A549 (cell line): ENCODE measurements around the gene CTNND2. TPM values are rescaled to one million over a fixed set of nuclear protein-coding genes. Genes with fewer than 3 reads are reported as not detected.

Source experiments
- ATAC-seq, 2 experiments: fragments of 200-7000 bp in 1 of 2; fragments of >200 bp in 1 of 2; cut with Nextera tagmentation in 1 of 2; cut with Tn5 transposase in 1 of 2; 3 replicates each; pipeline versions ENCODE4 v1.8.0 to v1.9.1; 2018 to 2020; ENCODE audit warnings: mild to moderate bottlenecking in 1 of 2, moderate library complexity in 1 of 2
- CTCF ChIA-PET: fragments of 300-600 bp; sonication (Branson Sonifier 250); formaldehyde crosslinking; extraction: SDS; loops from one replicate; lab custom pipeline; 2021; ENCODE audit warnings: antibody characterized with exemption, inconsistent platforms; lab: Yijun Ruan, JAX
- POLR2A ChIA-PET: fragments of 350-600 bp; formaldehyde crosslinking; extraction: SDS; loops from one replicate; lab custom pipeline; 2021; ENCODE audit warnings: antibody characterized with exemption, inconsistent platforms; lab: Yijun Ruan, JAX
- DNase-seq, 2 experiments: peaks; one replicate each; pipeline versions ENCODE4 v3.0.0 to v3.0.0-alpha.2; 2011 to 2016; ENCODE audit warnings: low read depth in 1 of 2, low spot score in 1 of 2
- FAIRE-seq: peaks from 2 replicates; lab custom pipeline; 2011; peaks lifted over from hg19 to GRCh38; lab: Jason Lieb, UNC
- H3K27ac ChIP-seq, 2 experiments: fragments of >200 bp; sonication (Bioruptor Twin); formaldehyde crosslinking; 3 replicates each; pipeline ENCODE4 v1.5.1; 2016 to 2017
- H3K4me1 ChIP-seq: fragments of >200 bp; sonication (Bioruptor Twin); formaldehyde crosslinking; 3 replicates; pipeline ENCODE4 v1.6.1; 2016
- H3K4me2 ChIP-seq: fragments of >200 bp; sonication (Bioruptor Twin); formaldehyde crosslinking; 3 replicates; pipeline ENCODE4 v1.6.1; 2016
- H3K4me3 ChIP-seq: fragments of >200 bp; sonication (Bioruptor Twin); formaldehyde crosslinking; 3 replicates; pipeline ENCODE4 v1.5.1; 2016
- H3K9me3 ChIP-seq: fragments of >200 bp; sonication (Bioruptor Twin); formaldehyde crosslinking; 3 replicates; pipeline ENCODE4 v1.6.1; 2016
- ATOH8 ChIP-seq: fragments of 250-450 bp; sonication (Bioruptor Pico); IDR thresholded peaks from 2 replicates; pipeline ENCODE4 v1.5.0; 2020; ENCODE audit warnings: low read depth, mild to moderate bottlenecking, moderate library complexity
- CBX2 ChIP-seq: fragments of 200-600 bp; sonication (generic); IDR thresholded peaks from 2 replicates; pipeline ENCODE4 v1.6.1; 2016; ENCODE audit warnings: low read depth, mild to moderate bottlenecking, borderline replicate concordance
- CEBPB ChIP-seq, 2 experiments: fragments of >200 bp in 1 of 2; sonication (Bioruptor Twin) in 1 of 2; formaldehyde crosslinking in 1 of 2; IDR thresholded peaks; 2 replicates each; pipeline ENCODE4 v1.6.1; 2012 to 2016
- CHD4 ChIP-seq: fragments of 200-600 bp; sonication (generic); IDR thresholded peaks from 2 replicates; pipeline ENCODE4 v1.6.1; 2016; ENCODE audit warnings: antibody characterized with exemption, mild to moderate bottlenecking, borderline replicate concordance
- E2F6 ChIP-seq: IDR thresholded peaks from 2 replicates; pipeline ENCODE4 v1.6.1; 2012; ENCODE audit warnings: low read depth, borderline replicate concordance
- FOSB ChIP-seq: fragments of 250-450 bp; sonication (Bioruptor Pico); IDR thresholded peaks from 2 replicates; pipeline ENCODE4 v1.5.0; 2020; ENCODE audit warnings: mild to moderate bottlenecking, moderate library complexity
- FOXS1 ChIP-seq: fragments of 250-450 bp; sonication (Bioruptor Pico); IDR thresholded peaks from 2 replicates; pipeline ENCODE4 v1.5.0; 2020; ENCODE audit warnings: mild to moderate bottlenecking, moderate library complexity
- HDAC2 ChIP-seq: fragments of 200-600 bp; sonication (generic); IDR thresholded peaks from 2 replicates; pipeline ENCODE4 v1.6.1; 2016
- HES2 ChIP-seq: fragments of >200 bp; sonication (Bioruptor Twin); formaldehyde crosslinking; IDR thresholded peaks from 2 replicates; pipeline ENCODE4 v1.6.1; 2016
- HMGXB4 ChIP-seq: fragments of 250-450 bp; sonication (Bioruptor Pico); IDR thresholded peaks from 2 replicates; pipeline ENCODE4 v1.5.0; 2021; ENCODE audit warnings: mild to moderate bottlenecking, moderate library complexity, borderline replicate concordance
- HOXA7 ChIP-seq: fragments of 250-450 bp; sonication (Bioruptor Pico); IDR thresholded peaks from 2 replicates; pipeline ENCODE4 v1.5.0; 2020; ENCODE audit warnings: mild to moderate bottlenecking, moderate library complexity
- HOXB13 ChIP-seq: fragments of 250-450 bp; sonication (Bioruptor Pico); IDR thresholded peaks from 2 replicates; pipeline ENCODE4 v1.5.0; 2020; ENCODE audit warnings: low read depth, mild to moderate bottlenecking, moderate library complexity
- HOXB5 ChIP-seq: fragments of 250-450 bp; sonication (Bioruptor Pico); IDR thresholded peaks from 2 replicates; pipeline ENCODE4 v1.5.0; 2020; ENCODE audit warnings: mild to moderate bottlenecking, moderate library complexity
- KDM1A ChIP-seq: fragments of 200-600 bp; sonication (generic); IDR thresholded peaks from 2 replicates; pipeline ENCODE4 v1.6.1; 2016; ENCODE audit warnings: low read depth, mild to moderate bottlenecking
- KDM5A ChIP-seq: fragments of 200-600 bp; sonication (generic); IDR thresholded peaks from 2 replicates; pipeline ENCODE4 v1.6.1; 2016; ENCODE audit warnings: antibody characterized with exemption, mild to moderate bottlenecking
- MAX ChIP-seq: IDR thresholded peaks from 2 replicates; pipeline ENCODE4 v1.6.1; 2012
- MAZ ChIP-seq: fragments of 150-350 bp; IDR thresholded peaks from 2 replicates; pipeline ENCODE4 v1.6.1; 2014; ENCODE audit warnings: antibody characterized with exemption, low read depth, low read length, borderline replicate concordance
- MYC ChIP-seq: IDR thresholded peaks from 2 replicates; pipeline ENCODE4 v1.6.1; 2012; ENCODE audit warnings: mild to moderate bottlenecking, inconsistent platforms, low read length, improper control_type of control experiment, borderline replicate concordance
- NFE2L2 ChIP-seq: fragments of 150-350 bp; conservative IDR thresholded peaks from 2 replicates; pipeline ENCODE4 v1.6.1; 2014; ENCODE audit warnings: low read length
- NPAS2 ChIP-seq: fragments of 250-450 bp; sonication (Bioruptor Pico); IDR thresholded peaks from 2 replicates; pipeline ENCODE4 v1.8.0; 2022; ENCODE audit warnings: mild to moderate bottlenecking, moderate library complexity, borderline replicate concordance
- NR3C1 ChIP-seq: fragments of >200 bp; sonication (Bioruptor Twin); formaldehyde crosslinking; IDR thresholded peaks from 3 replicates; pipeline ENCODE4 v1.6.1; 2017
- PBX3 ChIP-seq: IDR thresholded peaks from 2 replicates; pipeline ENCODE4 v1.6.1; 2012
- POLR2A ChIP-seq: IDR thresholded peaks from 2 replicates; pipeline ENCODE4 v1.6.1; 2012; ENCODE audit warnings: mild to moderate bottlenecking, low read length
- POLR2AphosphoS2 ChIP-seq: conservative IDR thresholded peaks from 2 replicates; pipeline ENCODE4 v1.6.1; 2012; ENCODE audit warnings: low read length, improper control_type of control experiment, inconsistent platforms
- RARB ChIP-seq: fragments of 250-450 bp; sonication (Bioruptor Pico); IDR thresholded peaks from 2 replicates; pipeline ENCODE4 v1.8.0; 2021; ENCODE audit warnings: mild to moderate bottlenecking, moderate library complexity
- RNF2 ChIP-seq: fragments of 200-600 bp; sonication (generic); IDR thresholded peaks from 2 replicates; pipeline ENCODE4 v1.6.1; 2016; ENCODE audit warnings: low read depth, mild to moderate bottlenecking, antibody characterized with exemption, moderate library complexity, borderline replicate concordance
- SMC3 ChIP-seq: fragments of >200 bp; sonication (Bioruptor Twin); formaldehyde crosslinking; IDR thresholded peaks from 3 replicates; pipeline ENCODE4 v1.6.1; 2018; ENCODE audit warnings: inconsistent platforms
- SREBF2 ChIP-seq: fragments of 450-650 bp; IDR thresholded peaks from 2 replicates; pipeline ENCODE4 v1.6.1; 2014; ENCODE audit warnings: mild to moderate bottlenecking, moderate library complexity
- ZC3H11A ChIP-seq: fragments of 450-650 bp; IDR thresholded peaks from 2 replicates; pipeline ENCODE4 v1.6.1; 2014; ENCODE audit warnings: antibody characterized with exemption, mild to moderate bottlenecking
- ZSCAN20 ChIP-seq: fragments of 250-450 bp; sonication (Bioruptor Pico); IDR thresholded peaks from 2 replicates; pipeline ENCODE4 v1.8.0; 2022; ENCODE audit warnings: mild to moderate bottlenecking, moderate library complexity
- WGBS: methylation state at CpG from one replicate; pipeline ENCODE4 v1.1.6; 2017; ENCODE audit errors: missing lambda C conversion rate; 5-methylcytosine and 5-hydroxymethylcytosine counted together
- polyA plus RNA-seq, 4 experiments: library from polyadenylated mRNA; depleted of rRNA in 3 of 4; stranded (reverse); fragments of >200 nt; fragmentation: RNase III in 1 of 4; extraction: RNeasy Plus Mini Kit Qiagen cat#74134 plus additional on column Dnase treatment in 1 of 4; gene quantifications; 2 replicates in 3 of 4; 3 replicates in 1 of 4; pipeline ENCODE4 v1.2.3, GENCODE V29; 2011 to 2017

The CTNND2 gene
- polyA plus RNA-seq, 2 of the 4 experiments (the other 2 are of a cell fraction): not detected

- Histone ChIP-seq H3K27ac (no peak overlapping the region), H3K9me3 (no peaks in the 10 kb centered on the region), H3K4me2 (no peak overlapping the region), H3K4me3 (no peak overlapping the region), H3K4me1 (no peaks in the 10 kb centered on the region)
- no peak for ATAC-seq
- POLR2A ChIA-PET: no interaction called here
- FAIRE-seq: no peak
- TF ChIP-seq ATOH8 (CRISPR knock-in tag): no peak
- TF ChIP-seq SMC3: no peak
- no peak for TF ChIP-seq NR3C1
- TF ChIP-seq MAX: no peak
- TF ChIP-seq RARB (CRISPR knock-in tag): no peak
- no peak for TF ChIP-seq HOXA7 (CRISPR knock-in tag)
- no peak for TF ChIP-seq POLR2AphosphoS2
- no peak for TF ChIP-seq ZC3H11A
- no peak for DNase-seq
- CTCF ChIA-PET: interaction anchor here (1.2 kb wide), 1 partner anchor 19 kb away, joined by 3 read pairs; no protein-coding TSS in a partner anchor
Measured at GRCh38 chr5:11044581-11044980, 859.7 kb downstream of the CTNND2 start.

- Histone ChIP-seq H3K27ac (no peak overlapping the region), H3K9me3 (no peaks in the 10 kb centered on the region), H3K4me1 (no peaks in the 10 kb centered on the region), H3K4me3 (no peak overlapping the region), H3K4me2 (no peak overlapping the region)
- no peak for TF ChIP-seq HDAC2
- no peak for TF ChIP-seq ZSCAN20 (CRISPR knock-in tag)
- no peak for TF ChIP-seq HES2
- TF ChIP-seq CEBPB (IDR thresholded peaks at IDR 0.05): no peak
- no peak for TF ChIP-seq POLR2A
- TF ChIP-seq MYC: no peak
- no peak for TF ChIP-seq PBX3
- no peak for TF ChIP-seq RNF2
- TF ChIP-seq NR3C1: no peak
- TF ChIP-seq KDM5A: no peak
- CTCF ChIA-PET: interaction anchor here (1.2 kb wide), 1 partner anchor 19 kb away, joined by 3 read pairs; no protein-coding TSS in a partner anchor
- no peak for FAIRE-seq
- POLR2A ChIA-PET: no interaction called here
- no peak for ATAC-seq
- no peak for DNase-seq
- WGBS: 0% methylated on average over 5 of the region's 5 CpGs
Measured at GRCh38 chr5:11043881-11044280, 860.4 kb downstream of the CTNND2 start.

GRCh38 chr5:11040345-11040744 lies 863.9 kb downstream of the CTNND2 start:
- H3K4me1 ChIP-seq: no peaks in the 10 kb centered on the region
- H3K9me3 ChIP-seq: no peaks in the 10 kb centered on the region
- WGBS: 3% methylated on average over 1 of the region's 1 CpG
- ChIA-PET CTCF (no interaction called here), POLR2A (no interaction called here)
- no peak for FAIRE-seq
- DNase-seq: no peak
- H3K4me3 ChIP-seq: no peak overlapping the region
- H3K4me2 ChIP-seq: no peak overlapping the region
- no peak overlapping the region for H3K27ac ChIP-seq
- no peak for ATAC-seq
- TF ChIP-seq MAX: no peak
- TF ChIP-seq CHD4: no peak
- no peak for TF ChIP-seq NPAS2 (CRISPR knock-in tag)
- TF ChIP-seq NFE2L2: no peak
- TF ChIP-seq SREBF2: no peak
- TF ChIP-seq FOSB (CRISPR knock-in tag): no peak
- no peak for TF ChIP-seq KDM1A
- TF ChIP-seq FOXS1 (CRISPR knock-in tag): no peak
- no peak for TF ChIP-seq HOXB13 (CRISPR knock-in tag)
- no peak for TF ChIP-seq CBX2
- no peak for TF ChIP-seq HMGXB4 (CRISPR knock-in tag)
- TF ChIP-seq HOXB5: no peak
- no peak for TF ChIP-seq HOXA7 (CRISPR knock-in tag)
- no peak for TF ChIP-seq POLR2AphosphoS2
- TF ChIP-seq MAZ: no peak
- no peak for TF ChIP-seq E2F6
- TF ChIP-seq, all 56 proteins: peak for 0
